GM19099 (cell line): ENCODE data around the gene PCDHA13.

Source experiments
- POLR2A ChIP-seq: IDR thresholded peaks from 3 replicates; pipeline ENCODE4 v1.6.1; 2011; ENCODE audit warnings: low read depth; ENCODE audit not compliant: insufficient read length; ENCODE audit errors: extremely low read depth

Gene PCDHA13

DNA sequence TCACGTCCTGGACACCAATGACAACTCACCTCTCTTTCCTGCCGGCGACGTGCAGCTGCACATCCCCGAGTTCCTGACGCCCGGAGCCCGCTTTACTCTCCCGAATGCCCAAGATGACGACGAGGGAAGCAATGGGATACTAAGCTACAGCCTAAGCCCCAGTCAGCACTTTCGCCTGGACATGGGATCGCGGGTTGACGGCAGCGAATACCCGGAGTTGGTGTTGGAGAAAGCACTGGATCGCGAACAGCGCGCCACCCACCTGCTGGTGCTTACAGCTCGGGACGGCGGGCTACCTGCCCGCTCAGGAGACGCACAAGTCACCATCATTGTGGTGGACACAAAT lies 45.3 kb downstream of the PCDHA13 start:
- no peak for TF ChIP-seq POLR2A
